ENCODE results near the gene CACNA2D3.

The CACNA2D3 gene

GRCh38 chr3:54202651-54203248 is 80.4 kb downstream of the CACNA2D3 start:
- TF ChIP-seq GATA3 (IDR thresholded peaks at IDR 0.05; ENCODE audit: low read depth, low read length) (no peak), GATA2 (IDR thresholded peaks at IDR 0.05; ENCODE audit: low read depth, low read length) (no peak)

- TF ChIP-seq GATA2 (IDR thresholded peaks at IDR 0.05; ENCODE audit: low read depth, low read length): no peak
- TF ChIP-seq GATA3 (IDR thresholded peaks at IDR 0.05; ENCODE audit: low read depth, low read length): no peak
These were observed 84.5 kb downstream of the CACNA2D3 start for GRCh38 chr3:54206874-54207273.

DNA sequence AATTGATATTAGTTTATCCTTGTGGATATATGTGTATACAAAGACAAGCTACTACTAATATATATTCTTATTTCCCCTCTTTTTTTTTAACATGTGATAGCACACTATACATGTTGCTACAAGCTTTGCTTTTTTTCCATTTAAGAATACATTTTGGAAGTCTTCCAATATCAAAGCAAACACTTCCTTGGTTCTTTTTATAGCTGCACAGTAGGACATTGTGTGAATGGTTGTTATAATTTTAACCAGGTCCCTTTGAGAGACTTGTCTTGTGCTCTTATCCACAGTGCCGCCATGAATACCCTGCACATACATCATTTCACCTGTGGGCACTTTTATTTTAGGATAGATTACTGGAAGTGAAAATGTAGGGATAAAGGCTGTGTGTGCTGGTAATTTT is 88.7 kb downstream of the CACNA2D3 start:
- no peak for TF ChIP-seq GATA2 (IDR thresholded peaks at IDR 0.05; ENCODE audit: low read depth, low read length)

DNA sequence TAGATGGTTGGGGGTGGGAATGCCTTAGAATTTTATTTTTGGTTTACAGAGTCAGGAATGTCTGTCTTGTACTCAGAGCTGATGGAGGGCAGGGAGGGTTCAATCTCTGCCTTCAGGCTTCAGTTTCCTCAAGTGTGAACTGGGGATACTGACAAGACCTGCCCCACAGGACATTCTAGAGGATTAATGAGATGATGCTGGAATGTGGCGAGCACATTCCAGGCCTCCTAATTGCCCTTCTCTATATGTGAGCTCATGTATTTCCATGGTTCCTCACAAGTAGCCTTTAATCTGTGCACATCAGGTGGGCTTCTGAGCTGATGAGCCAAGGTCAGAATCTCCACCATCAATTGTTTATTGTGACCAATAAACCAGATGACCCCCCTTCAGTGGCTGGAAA is 90.4 kb downstream of the CACNA2D3 start:
- TF ChIP-seq GATA3 (IDR thresholded peaks at IDR 0.05; ENCODE audit: low read depth, low read length): no peak
- no peak for TF ChIP-seq GATA2 (IDR thresholded peaks at IDR 0.05; ENCODE audit: low read depth, low read length)

DNA sequence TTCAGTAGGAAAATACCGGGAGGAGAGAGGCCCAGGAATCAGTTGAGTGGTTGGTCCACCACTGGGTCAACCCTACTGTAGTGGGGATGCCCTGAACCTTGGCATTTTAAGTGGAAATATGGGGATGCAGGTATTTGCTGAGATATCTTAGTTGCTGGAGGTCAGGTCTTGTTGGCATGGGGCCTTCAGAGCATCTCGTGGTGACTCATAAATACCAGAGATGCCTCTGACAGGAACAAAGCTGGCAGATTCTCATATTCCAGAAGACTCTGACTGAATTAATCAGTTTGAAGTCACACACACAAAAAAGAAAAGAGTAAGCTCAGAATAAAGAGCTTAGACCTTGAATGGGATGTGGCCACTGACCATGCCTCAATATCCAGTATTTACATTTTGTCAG is 91.6 kb downstream of the CACNA2D3 start:
- no peak for TF ChIP-seq GATA3 (IDR thresholded peaks at IDR 0.05; ENCODE audit: low read depth, low read length)
- no peak for TF ChIP-seq GATA2 (IDR thresholded peaks at IDR 0.05; ENCODE audit: low read depth, low read length)

- TF ChIP-seq GATA3 (IDR thresholded peaks at IDR 0.05; ENCODE audit: low read depth, low read length) (no peak), GATA2 (IDR thresholded peaks at IDR 0.05; ENCODE audit: low read depth, low read length) (no peak)
These were observed 92.5 kb downstream of the CACNA2D3 start for GRCh38 chr3:54214845-54215244.

- TF ChIP-seq GATA2 (IDR thresholded peaks at IDR 0.05; ENCODE audit: low read depth, low read length) (no peak), GATA3 (IDR thresholded peaks at IDR 0.05; ENCODE audit: low read depth, low read length) (no peak)
These were observed 93.2 kb downstream of the CACNA2D3 start for GRCh38 chr3:54215521-54215920.

GRCh38 chr3:54217828-54218227 is 95.5 kb downstream of the CACNA2D3 start:
- TF ChIP-seq GATA3 (IDR thresholded peaks at IDR 0.05; ENCODE audit: low read depth, low read length): no peak
- no peak for TF ChIP-seq GATA2 (IDR thresholded peaks at IDR 0.05; ENCODE audit: low read depth, low read length)

- TF ChIP-seq GATA3 (IDR thresholded peaks at IDR 0.05; ENCODE audit: low read depth, low read length) (no peak), GATA2 (IDR thresholded peaks at IDR 0.05; ENCODE audit: low read depth, low read length) (no peak)
These were observed 100.0 kb downstream of the CACNA2D3 start for GRCh38 chr3:54222316-54222715.

- TF ChIP-seq GATA3 (IDR thresholded peaks at IDR 0.05; ENCODE audit: low read depth, low read length) (no peak), GATA2 (IDR thresholded peaks at IDR 0.05; ENCODE audit: low read depth, low read length) (no peak)
These were observed 100.7 kb downstream of the CACNA2D3 start for GRCh38 chr3:54223063-54223462.

DNA sequence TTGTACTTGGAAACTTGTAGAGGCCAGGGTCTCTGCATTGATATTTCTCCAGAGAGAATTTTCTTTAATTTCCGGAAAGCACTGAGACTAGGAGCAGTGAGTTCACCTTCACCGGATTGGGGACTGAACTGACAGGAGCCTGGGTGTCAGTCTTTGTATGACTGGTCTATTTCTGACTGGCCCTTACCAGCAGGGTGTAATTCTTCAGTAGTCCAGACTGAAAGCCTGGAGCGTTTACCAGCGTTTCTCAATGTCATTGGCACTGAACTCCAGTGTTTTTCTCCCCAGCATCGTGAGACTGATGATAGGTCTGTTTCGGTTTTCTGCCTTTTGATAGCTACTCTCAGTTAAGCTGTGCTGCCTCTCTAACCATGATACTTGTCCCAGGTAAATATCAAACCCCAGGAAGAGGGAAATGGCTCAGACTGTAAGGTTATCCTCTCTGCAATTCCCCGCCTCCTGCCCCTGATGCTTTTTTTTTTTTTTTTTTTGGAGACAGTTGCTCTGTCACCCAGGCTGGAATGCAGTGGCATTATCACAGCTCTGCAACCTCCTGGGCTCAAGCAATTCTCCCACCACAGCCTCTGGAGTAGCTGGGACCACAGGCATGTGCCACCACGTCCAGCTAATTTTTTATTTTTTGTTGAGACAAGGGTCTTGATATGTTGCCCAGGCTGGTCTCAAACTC is 103.6 kb downstream of the CACNA2D3 start:
- TF ChIP-seq GATA3 (IDR thresholded peaks at IDR 0.05; ENCODE audit: low read depth, low read length) (no peak), GATA2 (IDR thresholded peaks at IDR 0.05; ENCODE audit: low read depth, low read length) (no peak)

- TF ChIP-seq GATA2 (IDR thresholded peaks at IDR 0.05; ENCODE audit: low read depth, low read length) (no peak), GATA3 (IDR thresholded peaks at IDR 0.05; ENCODE audit: low read depth, low read length) (no peak)
These were observed 106.5 kb downstream of the CACNA2D3 start for GRCh38 chr3:54228806-54229205.

DNA sequence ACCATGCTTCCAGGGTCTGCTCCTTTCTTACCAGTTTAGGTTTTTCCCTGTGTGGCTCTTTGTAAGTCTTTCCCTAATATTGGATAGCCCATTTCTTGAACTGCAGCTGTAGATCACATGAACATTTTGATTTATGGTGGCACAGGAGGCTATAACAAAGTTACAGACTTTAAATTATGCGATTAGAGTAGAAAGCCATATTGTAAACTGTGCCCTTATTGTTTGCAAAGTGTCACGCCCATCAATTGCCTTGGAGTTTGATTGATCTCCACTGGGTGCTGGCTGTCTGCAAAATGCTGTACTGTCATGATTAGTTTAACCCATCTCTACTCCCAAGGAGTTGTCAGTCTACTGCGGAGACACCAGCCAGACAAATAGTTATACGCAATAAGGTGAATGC is 110.3 kb downstream of the CACNA2D3 start:
- no peak for TF ChIP-seq GATA3 (IDR thresholded peaks at IDR 0.05; ENCODE audit: low read depth, low read length)
- no peak for TF ChIP-seq GATA2 (IDR thresholded peaks at IDR 0.05; ENCODE audit: low read depth, low read length)

GRCh38 chr3:54235998-54236397 is 113.6 kb downstream of the CACNA2D3 start:
- no peak for TF ChIP-seq GATA2 (IDR thresholded peaks at IDR 0.05; ENCODE audit: low read depth, low read length)
- no peak for TF ChIP-seq GATA3 (IDR thresholded peaks at IDR 0.05; ENCODE audit: low read depth, low read length)

DNA sequence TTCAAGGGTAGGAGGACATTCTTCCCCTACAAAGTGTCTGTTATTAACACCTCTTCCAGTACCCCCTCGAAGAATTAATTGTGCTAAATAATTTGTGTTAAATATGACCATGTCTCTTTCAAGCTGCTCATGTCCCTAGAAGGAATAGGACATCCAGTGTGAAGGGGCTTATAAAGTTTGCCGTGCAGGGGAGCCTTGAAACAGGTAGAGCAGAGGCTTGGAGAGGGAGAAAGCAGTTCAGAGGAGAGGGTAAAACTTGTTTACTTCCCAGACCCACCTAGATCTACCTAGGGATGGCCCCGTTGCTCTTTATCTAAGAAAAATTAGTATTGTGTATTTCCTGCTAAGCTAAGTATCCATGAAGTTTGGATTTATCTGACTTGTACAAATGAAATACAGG is 114.8 kb downstream of the CACNA2D3 start:
- TF ChIP-seq GATA3 (IDR thresholded peaks at IDR 0.05; ENCODE audit: low read depth, low read length) (no peak), GATA2 (IDR thresholded peaks at IDR 0.05; ENCODE audit: low read depth, low read length) (no peak)
